A673 (cell line): ENCODE measurements around the gene BTBD7. TPM values are rescaled to one million over a fixed set of nuclear protein-coding genes. Genes with fewer than 3 reads are reported as not detected.

Source experiments
- BruUV-seq: library from RNA; stranded (reverse); fragments of 400-500 nt; replicated peaks from 2 replicates; lab custom pipeline; 2021; lab: Mats Ljungman, UMichigan
- CTCF ChIA-PET: fragments of 300-600 bp; sonication (Branson Sonifier 250); formaldehyde crosslinking; loops from one replicate; lab custom pipeline; 2022; ENCODE audit warnings: antibody characterized with exemption; lab: Charles Lee
- POLR2A ChIA-PET: fragments of 300-600 bp; sonication (Branson Sonifier 250); formaldehyde crosslinking; loops from one replicate; lab custom pipeline; 2022; ENCODE audit warnings: antibody characterized with exemption; ENCODE audit not compliant: low non-redundant PET; lab: Charles Lee
- DNase-seq: peaks from one replicate; pipeline ENCODE4 v3.0.0-alpha.2; 2015; ENCODE audit warnings: low spot score
- H3K27ac ChIP-seq: fragments of 200-600 bp; sonication (generic); 2 replicates; pipeline ENCODE4 v1.5.1; 2016; ENCODE audit warnings: mixed run types, low read depth, mild to moderate bottlenecking, mixed read lengths, antibody characterized with exemption, low read length; ENCODE audit not compliant: poor library complexity, severe bottlenecking
- H3K27me3 ChIP-seq: fragments of 200-600 bp; sonication (generic); replicated peaks from 2 replicates; pipeline ENCODE4 v1.6.1; 2017; ENCODE audit warnings: mixed run types, low read depth, mild to moderate bottlenecking, mixed read lengths, antibody characterized with exemption, low read length; ENCODE audit not compliant: insufficient read depth, poor library complexity
- H3K36me3 ChIP-seq: fragments of 200-600 bp; sonication (generic); 2 replicates; pipeline ENCODE4 v1.6.1; 2016; ENCODE audit warnings: mixed run types, mild to moderate bottlenecking, mixed read lengths, antibody characterized with exemption, low read length; ENCODE audit not compliant: insufficient read depth, poor library complexity, severe bottlenecking
- H3K4me1 ChIP-seq: fragments of 200-600 bp; sonication (generic); 2 replicates; pipeline ENCODE4 v1.6.1; 2017; ENCODE audit warnings: mixed run types, mild to moderate bottlenecking, mixed read lengths, antibody characterized with exemption, low read length; ENCODE audit not compliant: insufficient read depth, poor library complexity, severe bottlenecking
- H3K4me3 ChIP-seq: fragments of 200-600 bp; sonication (generic); 2 replicates; pipeline ENCODE4 v1.5.1; 2016; ENCODE audit warnings: low read depth, mixed run types, mild to moderate bottlenecking, mixed read lengths, low read length; ENCODE audit not compliant: poor library complexity, severe bottlenecking
- H3K9me3 ChIP-seq: fragments of 200-600 bp; sonication (generic); 2 replicates; pipeline ENCODE4 v1.6.1; 2016; ENCODE audit warnings: mixed run types, low read depth, mild to moderate bottlenecking, mixed read lengths, antibody characterized with exemption, low read length; ENCODE audit not compliant: poor library complexity, severe bottlenecking
- CTCF ChIP-seq: fragments of 300-800, 200-600 bp; sonication (generic); conservative IDR thresholded peaks from 2 replicates; pipeline ENCODE4 v1.5.1; 2017; ENCODE audit warnings: low read depth, mild to moderate bottlenecking, antibody characterized with exemption, low read length, moderate library complexity, mixed read lengths
- EZH2 ChIP-seq: fragments of 200-600 bp; sonication (generic); IDR thresholded peaks from 2 replicates; pipeline ENCODE4 v1.6.1; 2017; ENCODE audit warnings: borderline replicate concordance, low read depth, mild to moderate bottlenecking, mixed read lengths, antibody characterized with exemption, low read length; ENCODE audit not compliant: poor library complexity, severe bottlenecking
- intact Hi-C: fragments of 100-400 bp; cut with micrococcal nuclease; formaldehyde crosslinking; loops from one replicate; pipeline ENCODE4 v1.10.0; 2022; ENCODE audit not compliant: unreplicated experiment
- total RNA-seq: library from RNA; stranded (reverse); gene quantifications from 2 replicates; pipeline ENCODE4 v1.2.3, GENCODE V29; 2021

BTBD7 gene
- total RNA-seq, 1 experiment from 2014 or later: 60.9 TPM

GRCh38 chr14:93207468-93208308 is 125.1 kb downstream of the BTBD7 start:
- Histone ChIP-seq H3K9me3 (no peaks in the 10 kb centered on the region), H3K4me3 (peak overlapping the region; percentile 94), H3K27me3 (no peaks in the 10 kb centered on the region), H3K27ac (peak overlapping the region; percentile 93), H3K36me3 (peaks cover 22% of the 10 kb centered on the region), H3K4me1 (peaks cover 12% of the 10 kb centered on the region)
- intact Hi-C loops: loop anchor here (5.0 to 10.0 kb wide), 2 partner anchors 95 to 327 kb away; no protein-coding TSS in a partner anchor
- ChIA-PET POLR2A (no interaction called here), CTCF (interaction anchor here (1.2 to 2.1 kb wide), 3 partner anchors 11 to 94 kb away, joined by 3 to 10 read pairs (median 3); no protein-coding TSS in a partner anchor)
- no TSS peak for BruUV-seq
- peak; percentile 73 for DNase-seq
- peak; percentile 39; the same call in 1 of the 2 replicates for TF ChIP-seq CTCF
- TF ChIP-seq EZH2: no peak

DNA sequence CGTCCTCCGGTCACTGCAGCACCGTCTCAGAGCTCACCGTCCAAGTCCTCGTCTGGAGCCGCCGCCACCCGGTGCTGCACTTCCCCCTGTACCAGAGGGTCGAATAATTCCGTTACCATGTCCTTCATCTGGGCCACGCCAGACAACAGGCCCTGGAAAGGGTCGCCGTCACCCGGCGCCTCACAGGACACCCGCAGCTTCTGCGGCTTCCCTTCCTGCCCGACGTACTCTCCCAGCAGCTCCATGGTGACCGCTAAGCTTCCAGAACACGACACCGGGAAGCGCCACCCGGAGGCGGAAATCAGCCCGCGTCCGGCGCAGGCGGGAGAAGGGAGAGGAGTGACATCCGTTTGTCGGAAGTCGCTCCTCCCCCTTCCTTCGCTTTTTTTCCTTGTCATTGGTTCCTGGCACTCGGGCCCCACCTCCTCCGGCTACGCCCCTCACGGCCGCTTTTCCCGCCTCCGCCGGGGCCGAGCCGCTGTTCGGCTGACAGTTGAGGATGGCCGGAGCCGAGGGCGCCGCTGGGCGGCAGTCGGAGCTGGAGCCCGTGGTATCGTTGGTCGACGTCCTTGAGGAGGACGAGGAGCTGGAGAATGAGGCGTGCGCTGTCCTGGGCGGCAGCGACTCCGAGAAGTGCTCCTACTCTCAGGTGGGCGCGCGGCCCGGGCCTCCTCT is 125.9 kb downstream of the BTBD7 start, which contains the start of the genes GON7 and UBR7:
Gene GON7 (minus strand): TSS at position 273 of the 675 bp plus-strand sequence. CDS start 28 bp downstream, at position 245.
Gene UBR7 (plus strand): TSS at position 464 of the 675 bp plus-strand sequence. CDS start 36 bp downstream, at position 500.
- POLR2A ChIA-PET: interaction anchor here (0.7 kb wide), 1 partner anchor 195 kb away, joined by 3 read pairs; no protein-coding TSS in a partner anchor
- H3K9me3 ChIP-seq: no peaks in the 10 kb centered on the region

More for the DNA sequence above, 125.9 kb downstream of the BTBD7 start, which contains the start of the genes GON7 and UBR7:
- TF ChIP-seq CTCF: peak; percentile 27; the same call in 1 of the 2 replicates
- no peak for TF ChIP-seq EZH2
- H3K4me3 ChIP-seq: peak within 1 kb of the TSS; percentile 94
- intact Hi-C loops: loop anchor here (5.0 to 10.0 kb wide), 2 partner anchors 95 to 328 kb away; no protein-coding TSS in a partner anchor
- peaks cover 12% of the 10 kb centered on the region for H3K4me1 ChIP-seq
- BruUV-seq: no TSS peak
- DNase-seq: peak; percentile 99
- no peaks in the 10 kb centered on the region for H3K27me3 ChIP-seq
- H3K36me3 ChIP-seq: peaks cover 16% of the 10 kb centered on the region
- H3K27ac ChIP-seq: peak within 1 kb of the TSS; percentile 93
- CTCF ChIA-PET: interaction anchor here (0.7 to 2.1 kb wide), 5 partner anchors 12 to 367 kb away, joined by 3 to 10 read pairs (median 3); no protein-coding TSS in a partner anchor
